ENCODE results near the gene UNC5B.

DNA sequence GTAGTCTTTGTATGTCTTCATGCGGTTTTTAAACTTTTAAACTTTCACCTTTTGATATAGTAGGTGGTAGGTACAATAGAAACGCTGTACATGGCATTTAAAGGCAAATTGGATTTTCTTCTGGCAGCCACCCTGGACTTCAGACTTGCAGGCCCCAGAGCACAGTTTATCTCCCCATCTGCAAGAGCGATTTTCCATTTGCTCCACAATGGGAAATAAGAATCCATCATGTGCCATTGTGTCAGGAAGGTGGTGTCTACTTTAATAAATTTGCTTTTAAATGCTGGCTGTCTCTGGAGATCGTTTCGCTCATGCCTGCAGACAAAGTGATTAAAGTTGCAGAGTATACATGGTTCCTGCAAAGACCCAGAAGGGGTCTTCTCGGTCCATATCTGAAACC is 38.9 kb downstream of the UNC5B start:
- TF ChIP-seq CTCF (IDR thresholded peaks at IDR 0.05) (no peak), ZBTB21 (CRISPR knock-in tag; IDR thresholded peaks at IDR 0.05; ENCODE audit: borderline replicate concordance) (no peak), TEAD4 (CRISPR knock-in tag; IDR thresholded peaks at IDR 0.05) (no peak), ATF3 (CRISPR knock-in tag; conservative IDR thresholded peaks at IDR 0.05) (no peak), E2F5 (CRISPR knock-in tag; IDR thresholded peaks at IDR 0.05) (no peak), STAT6 (CRISPR knock-in tag; conservative IDR thresholded peaks at IDR 0.05; ENCODE audit: low read depth) (no peak), MXD4 (CRISPR knock-in tag; IDR thresholded peaks at IDR 0.05; ENCODE audit: borderline replicate concordance) (no peak), USF1 (CRISPR knock-in tag; IDR thresholded peaks at IDR 0.05) (no peak), CREM (CRISPR knock-in tag; IDR thresholded peaks at IDR 0.05) (no peak)
- TF ChIP-seq, protein P1, sequence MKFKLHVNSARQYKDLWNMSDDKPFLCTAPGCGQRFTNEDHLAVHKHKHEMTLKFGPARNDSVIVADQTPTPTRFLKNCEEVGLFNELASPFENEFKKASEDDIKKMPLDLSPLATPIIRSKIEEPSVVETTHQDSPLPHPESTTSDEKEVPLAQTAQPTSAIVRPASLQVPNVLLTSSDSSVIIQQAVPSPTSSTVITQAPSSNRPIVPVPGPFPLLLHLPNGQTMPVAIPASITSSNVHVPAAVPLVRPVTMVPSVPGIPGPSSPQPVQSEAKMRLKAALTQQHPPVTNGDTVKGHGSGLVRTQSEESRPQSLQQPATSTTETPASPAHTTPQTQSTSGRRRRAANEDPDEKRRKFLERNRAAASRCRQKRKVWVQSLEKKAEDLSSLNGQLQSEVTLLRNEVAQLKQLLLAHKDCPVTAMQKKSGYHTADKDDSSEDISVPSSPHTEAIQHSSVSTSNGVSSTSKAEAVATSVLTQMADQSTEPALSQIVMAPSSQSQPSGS (CRISPR knock-in tag; IDR thresholded peaks at IDR 0.05; ENCODE audit: borderline replicate concordance, low read depth): no peak
- TF ChIP-seq, protein P2, sequence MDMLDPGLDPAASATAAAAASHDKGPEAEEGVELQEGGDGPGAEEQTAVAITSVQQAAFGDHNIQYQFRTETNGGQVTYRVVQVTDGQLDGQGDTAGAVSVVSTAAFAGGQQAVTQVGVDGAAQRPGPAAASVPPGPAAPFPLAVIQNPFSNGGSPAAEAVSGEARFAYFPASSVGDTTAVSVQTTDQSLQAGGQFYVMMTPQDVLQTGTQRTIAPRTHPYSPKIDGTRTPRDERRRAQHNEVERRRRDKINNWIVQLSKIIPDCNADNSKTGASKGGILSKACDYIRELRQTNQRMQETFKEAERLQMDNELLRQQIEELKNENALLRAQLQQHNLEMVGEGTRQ (CRISPR knock-in tag; IDR thresholded peaks at IDR 0.05): no peak

All from WTC11 (cell line).